NCI-H187 (cell line): ENCODE measurements around the gene FARS2.
A peak's percentile ranks its signal among the peaks of the same experiment; 100 is the strongest.
"Not testable (repeated sequence)": the region's sequence is repeated elsewhere in the genome, so short reads cannot be mapped to it uniquely, and the experiment has no call there.

Experiments used
- DNase-seq, 2 experiments: peaks; one replicate each; lab custom pipeline; 2025; lab: John Stamatoyannopoulos, UW

FARS2 gene

GRCh38 chr6:5764401-5764955 is 503.2 kb downstream of the FARS2 start:
- DNase-seq: no peak

- DNase-seq: no peak
These were observed 503.9 kb downstream of the FARS2 start for GRCh38 chr6:5765141-5765760.

GRCh38 chr6:5766260-5766659 is 504.9 kb downstream of the FARS2 start:
- DNase-seq: no peak

- no peak for DNase-seq
These were observed 506.2 kb downstream of the FARS2 start for GRCh38 chr6:5767471-5767870.

GRCh38 chr6:5771211-5771610 is 509.9 kb downstream of the FARS2 start:
- DNase-seq: no peak

- DNase-seq: no peak
These were observed 510.6 kb downstream of the FARS2 start for GRCh38 chr6:5771759-5772390.

GRCh38 chr6:5772408-5773120 is 511.3 kb downstream of the FARS2 start:
- no peak for DNase-seq

GRCh38 chr6:5776104-5776503 is 514.8 kb downstream of the FARS2 start:
- no peak for DNase-seq

GRCh38 chr6:5776706-5777390 is 515.5 kb downstream of the FARS2 start:
- DNase-seq: no peak

GRCh38 chr6:5778317-5778857 is 517.1 kb downstream of the FARS2 start:
- no peak for DNase-seq

- no peak for DNase-seq
These were observed 517.6 kb downstream of the FARS2 start for GRCh38 chr6:5778906-5779305.

GRCh38 chr6:5781019-5781418 is 519.7 kb downstream of the FARS2 start:
- no peak for DNase-seq

- no peak for DNase-seq
These were observed 520.7 kb downstream of the FARS2 start for GRCh38 chr6:5781966-5782556.

GRCh38 chr6:5782783-5783547 is 521.7 kb downstream of the FARS2 start:
- peak in 1 of 2 experiments; percentile 3 for DNase-seq

- DNase-seq: no peak
These were observed 522.3 kb downstream of the FARS2 start for GRCh38 chr6:5783584-5784089.

GRCh38 chr6:5785249-5785648 is 523.9 kb downstream of the FARS2 start:
- no peak for DNase-seq

GRCh38 chr6:5786321-5786968 is 525.1 kb downstream of the FARS2 start:
- no peak for DNase-seq

- no peak for DNase-seq
These were observed 525.8 kb downstream of the FARS2 start for GRCh38 chr6:5786969-5787720.

GRCh38 chr6:5789426-5789825 is 528.1 kb downstream of the FARS2 start:
- DNase-seq: not testable (repeated sequence)
